Measurements from ENCODE around the gene KLHDC9.
"Not testable (repeated sequence)": the region's sequence is repeated elsewhere in the genome, so short reads cannot be mapped to it uniquely, and the experiment has no call there.

KLHDC9 gene

GRCh38 chr1:161096530-161096929, 1.6 kb upstream of the KLHDC9 start:
- DNase-seq (ENCODE audit: low spot score) = peak; percentile 79

- DNase-seq (ENCODE audit: low spot score) = no peak
Measured at GRCh38 chr1:161099090-161099802, 1.1 kb downstream of the KLHDC9 start.

DNA sequence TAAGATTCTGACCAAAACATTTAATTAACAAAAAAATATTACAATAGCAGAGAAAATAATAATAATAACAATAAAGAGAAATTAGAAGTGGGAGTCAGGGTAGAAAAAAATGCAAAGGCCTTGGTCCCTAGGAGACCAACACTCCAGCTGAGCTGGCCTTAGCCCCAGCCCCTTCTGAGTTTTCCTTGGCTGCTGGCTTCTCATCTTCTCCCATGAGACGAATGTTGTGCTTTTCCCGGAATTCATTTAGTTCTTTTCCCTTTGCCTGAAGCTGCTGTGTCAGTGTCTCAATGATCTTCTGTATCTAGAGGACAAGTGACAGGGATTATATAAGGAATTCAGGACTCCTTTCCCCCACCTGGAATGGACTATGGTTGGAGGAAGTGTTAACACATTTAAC, 2.4 kb downstream of the KLHDC9 start:
- no peak for DNase-seq (ENCODE audit: low spot score)

DNA sequence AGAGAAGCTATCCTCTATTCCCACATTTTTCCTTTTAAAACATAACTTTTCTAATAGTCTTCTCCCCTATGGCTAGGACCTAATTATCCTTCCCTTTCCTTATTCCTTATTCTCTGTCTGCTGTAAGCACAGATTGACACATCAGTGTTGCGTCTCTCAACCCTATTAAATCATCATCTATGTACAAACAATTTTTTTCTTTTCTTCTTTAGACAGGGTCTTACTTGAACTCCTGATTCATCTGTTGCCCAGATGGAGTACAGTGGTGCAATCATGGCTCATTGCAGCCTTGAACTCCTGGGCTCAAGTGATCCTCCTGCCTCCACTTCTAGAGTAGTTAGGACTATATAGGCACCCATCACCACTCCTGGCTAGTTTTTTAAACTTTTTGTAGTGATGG, 8.3 kb downstream of the KLHDC9 start:
- DNase-seq (ENCODE audit: low spot score) = no peak

DNA sequence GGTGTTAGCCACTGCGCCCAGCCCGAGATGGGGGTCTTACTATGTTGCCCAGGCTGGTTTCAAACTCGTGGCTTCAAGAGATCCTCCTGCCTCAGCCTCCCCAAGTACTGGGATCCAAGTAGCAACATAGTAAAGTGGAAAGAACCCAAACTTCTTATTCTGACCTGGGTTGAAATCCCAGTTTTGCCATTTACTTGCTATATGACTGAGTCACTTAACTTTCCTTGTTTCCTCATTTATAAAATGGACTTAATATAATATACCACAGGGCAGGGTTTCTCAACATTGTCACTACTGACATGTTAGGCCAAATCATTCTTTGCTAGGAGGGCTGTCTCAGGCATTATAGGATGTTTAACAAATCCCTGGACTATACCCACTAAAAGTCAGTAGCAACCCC, 13.0 kb downstream of the KLHDC9 start:
- no peak for DNase-seq (ENCODE audit: low spot score)

DNA sequence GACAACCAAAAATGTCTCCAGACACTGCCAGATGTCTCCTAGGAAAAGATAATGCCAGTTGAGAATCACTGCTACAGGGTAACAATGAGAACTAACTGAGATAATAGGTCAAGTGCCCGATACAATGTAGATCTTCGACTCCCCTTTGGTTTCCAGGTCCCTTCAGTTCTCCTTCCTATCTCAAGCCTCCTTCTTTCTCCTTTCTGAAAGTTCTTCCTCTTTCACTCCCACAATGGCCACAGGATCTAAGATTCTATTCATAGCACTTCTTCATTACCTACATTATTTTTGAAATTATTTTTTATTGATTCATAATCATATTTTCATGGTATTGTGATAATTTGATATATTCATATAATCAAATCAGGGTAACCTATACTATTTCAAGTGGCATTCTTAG, 13.4 kb downstream of the KLHDC9 start:
- DNase-seq (ENCODE audit: low spot score) = no peak

- DNase-seq (ENCODE audit: low spot score) = no peak
Measured at GRCh38 chr1:161113915-161114314, 15.8 kb downstream of the KLHDC9 start.

GRCh38 chr1:161114556-161114955, 16.4 kb downstream of the KLHDC9 start:
- no peak for DNase-seq (ENCODE audit: low spot score)

GRCh38 chr1:161115132-161115711, 17.1 kb downstream of the KLHDC9 start:
- DNase-seq (ENCODE audit: low spot score) = no peak

DNA sequence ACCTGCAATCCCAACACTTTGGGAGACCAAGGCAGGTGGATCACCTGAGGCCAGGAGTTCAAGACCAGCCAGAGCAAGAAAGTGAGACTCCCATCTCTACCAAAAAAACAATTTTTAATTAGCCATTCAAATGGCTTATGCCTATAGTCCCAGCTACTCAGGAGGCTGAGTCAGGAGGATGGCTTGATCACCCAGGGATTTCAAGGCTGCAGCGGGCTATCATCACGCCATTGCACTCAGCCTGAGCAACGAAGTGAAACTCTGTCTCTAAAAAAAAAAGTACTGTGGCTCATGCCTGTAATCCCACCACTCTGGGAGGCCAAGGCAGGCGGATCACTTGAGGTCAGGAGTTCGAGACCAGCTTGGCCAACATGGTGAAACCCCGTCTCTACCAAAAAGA, 17.8 kb downstream of the KLHDC9 start:
- not testable (repeated sequence) for DNase-seq (ENCODE audit: low spot score)

GRCh38 chr1:161117759-161118581, 19.8 kb downstream of the KLHDC9 start, which contains the start of the genes NIT1 and PFDN2:
TSS of gene NIT1 (plus strand) at chr1:161118105. CDS start at chr1:161118177, 72 bp downstream.
TSS of gene PFDN2 (minus strand) at chr1:161118037. CDS start at chr1:161118026, 11 bp downstream.
- DNase-seq (ENCODE audit: low spot score) = peak; percentile 95

DNA sequence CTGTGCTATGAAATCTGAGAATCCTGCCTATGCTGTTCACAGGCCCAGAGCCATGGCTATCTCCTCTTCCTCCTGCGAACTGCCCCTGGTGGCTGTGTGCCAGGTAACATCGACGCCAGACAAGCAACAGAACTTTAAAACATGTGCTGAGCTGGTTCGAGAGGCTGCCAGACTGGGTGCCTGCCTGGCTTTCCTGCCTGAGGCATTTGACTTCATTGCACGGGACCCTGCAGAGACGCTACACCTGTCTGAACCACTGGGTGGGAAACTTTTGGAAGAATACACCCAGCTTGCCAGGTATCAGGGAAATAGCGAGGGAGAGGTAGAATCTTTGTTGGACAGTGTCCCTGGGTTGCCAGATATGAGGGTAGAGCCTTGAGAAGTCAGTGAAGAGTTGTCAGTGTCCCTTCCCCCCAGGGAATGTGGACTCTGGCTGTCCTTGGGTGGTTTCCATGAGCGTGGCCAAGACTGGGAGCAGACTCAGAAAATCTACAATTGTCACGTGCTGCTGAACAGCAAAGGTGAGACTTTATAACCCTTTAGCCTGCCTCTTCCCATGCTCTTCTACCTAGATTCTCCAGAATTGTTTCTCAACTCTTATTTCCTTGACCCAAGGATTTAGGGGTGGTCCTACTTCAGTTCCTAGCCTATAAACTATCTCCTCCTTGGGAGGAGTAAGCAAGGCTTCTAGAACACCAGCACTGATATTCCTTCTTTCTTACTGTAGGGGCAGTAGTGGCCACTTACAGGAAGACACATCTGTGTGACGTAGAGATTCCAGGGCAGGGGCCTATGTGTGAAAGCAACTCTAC, 21.1 kb downstream of the KLHDC9 start:
- DNase-seq (ENCODE audit: low spot score) = peak; percentile 79

DNA sequence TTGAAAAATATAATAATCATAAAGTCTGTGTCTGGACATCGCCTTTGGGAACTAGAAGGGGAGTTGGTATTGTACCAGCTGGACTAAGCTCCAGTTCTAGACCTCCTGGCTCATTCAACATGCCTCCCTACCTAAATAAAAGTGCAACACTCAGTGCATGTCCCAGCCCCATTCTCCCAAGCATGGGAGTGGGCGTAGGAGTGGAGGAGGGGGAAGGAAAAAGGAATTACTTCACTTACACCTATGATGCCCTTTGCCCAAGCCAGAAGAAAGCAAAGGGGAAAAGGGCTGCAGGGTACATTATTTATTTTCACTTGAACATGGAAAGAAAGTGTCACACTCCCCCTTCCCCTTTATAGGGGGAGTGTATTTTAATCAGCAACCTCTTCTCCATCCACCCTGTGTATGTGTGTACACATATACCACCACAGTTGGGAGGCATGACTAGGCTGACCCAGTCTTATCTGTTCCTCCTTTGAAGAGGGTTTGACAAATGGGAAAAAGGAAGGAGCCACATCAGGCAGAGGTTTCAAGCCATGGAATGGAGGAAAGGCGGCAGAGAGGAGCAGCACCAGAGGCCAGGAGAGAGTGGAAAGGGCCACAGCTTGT, 23.0 kb downstream of the KLHDC9 start:
- no peak for DNase-seq (ENCODE audit: low spot score)

- no peak for DNase-seq (ENCODE audit: low spot score)
Measured at GRCh38 chr1:161121834-161122233, 23.7 kb downstream of the KLHDC9 start.

- no peak for DNase-seq (ENCODE audit: low spot score)
Measured at GRCh38 chr1:161122967-161123366, 24.8 kb downstream of the KLHDC9 start.

DNA sequence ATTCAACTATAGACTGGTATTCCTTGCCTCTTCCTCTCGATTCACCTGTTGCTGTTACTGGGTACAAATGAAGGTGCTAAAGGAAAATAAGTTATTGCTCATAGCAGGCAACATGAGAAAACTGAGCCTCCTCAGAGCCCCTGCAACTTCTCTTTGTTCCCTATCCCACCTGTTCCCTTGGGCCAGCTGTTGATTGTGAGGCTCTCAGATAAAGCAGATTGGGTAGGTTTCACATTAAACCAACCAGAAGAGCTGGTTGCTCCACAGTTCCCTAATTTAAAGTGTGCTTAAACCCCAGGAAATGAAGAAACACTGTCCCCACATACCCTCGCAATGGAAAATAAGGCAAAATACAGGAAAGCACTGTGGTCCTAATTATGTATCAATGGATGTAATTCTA, 29.5 kb downstream of the KLHDC9 start:
- no peak for DNase-seq (ENCODE audit: low spot score)

GRCh38 chr1:161128591-161129420, 30.6 kb downstream of the KLHDC9 start:
- no peak for DNase-seq (ENCODE audit: low spot score)

DNA sequence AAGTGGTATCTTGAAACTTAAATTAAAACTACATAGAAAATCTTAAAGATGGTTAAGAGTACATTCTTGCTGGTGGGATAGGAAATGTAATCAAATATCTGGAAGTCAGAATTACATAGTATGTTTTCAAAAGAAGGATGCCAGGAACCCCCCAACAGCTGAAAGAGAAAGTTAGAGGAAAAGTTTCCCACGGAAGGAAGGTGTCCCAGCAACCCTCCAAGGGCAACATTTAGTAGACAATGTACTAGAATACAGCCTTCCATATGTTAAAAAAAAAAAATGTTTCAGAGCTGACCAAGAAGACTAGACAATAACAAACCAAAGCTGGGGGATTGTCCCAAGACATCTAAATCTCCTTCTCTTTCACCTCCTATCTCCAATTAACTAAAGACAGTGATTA, 32.1 kb downstream of the KLHDC9 start:
- DNase-seq (ENCODE audit: low spot score) = no peak

DNA sequence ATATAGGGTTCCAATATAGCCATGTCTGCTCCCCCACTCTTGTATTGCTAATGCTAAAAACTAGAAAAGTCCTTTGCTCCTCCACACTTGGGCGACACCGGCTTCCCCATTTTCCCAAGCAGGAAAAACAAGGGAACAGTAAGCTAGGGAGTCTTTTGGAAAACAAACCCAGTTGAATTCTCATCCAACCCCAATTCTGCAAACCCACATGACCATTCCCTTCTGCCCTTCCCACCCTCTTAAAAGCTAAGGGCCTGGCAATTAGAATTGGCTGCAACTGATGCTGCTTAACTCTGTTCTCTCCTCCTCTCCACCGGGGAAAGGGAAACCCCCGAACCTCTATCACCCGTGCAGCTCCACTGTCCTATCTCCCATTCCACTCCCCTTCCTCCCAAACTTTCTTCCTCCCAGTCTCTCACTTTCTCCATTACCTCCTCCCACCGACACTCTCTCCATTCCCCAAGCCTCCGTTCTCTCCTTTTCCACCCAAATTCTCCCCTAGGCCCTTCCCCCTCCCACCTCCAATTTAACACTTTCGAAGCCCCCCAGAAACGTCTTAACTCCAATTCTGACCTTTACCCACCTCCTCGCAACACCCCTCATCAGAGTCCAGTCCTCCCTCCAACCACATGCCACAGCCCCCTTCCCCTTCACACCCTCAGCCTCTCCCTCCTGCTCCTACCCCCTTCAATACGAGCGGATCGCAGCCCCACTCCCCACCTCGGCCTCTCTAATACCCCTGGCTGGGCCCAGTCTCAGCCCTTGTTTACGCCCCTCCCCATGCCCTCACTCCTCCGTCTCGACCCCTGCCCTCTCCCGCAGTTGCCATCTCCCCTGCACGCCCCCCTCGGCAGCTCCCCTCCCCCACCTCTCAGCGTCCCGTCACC, 33.6 kb downstream of the KLHDC9 start:
- peak; percentile 45 for DNase-seq (ENCODE audit: low spot score)
